A549 treated with CpdA at 1 μM for 4 hours (cell line): ENCODE data around the gene C1orf232. TPM values are rescaled to one million over a fixed set of nuclear protein-coding genes. Genes with fewer than 3 reads are reported as not detected.

Source experiments
- total RNA-seq: library from RNA; stranded (reverse); fragments of 200-300 nt; extraction: Qiagen RNA extraction; gene quantifications from 5 replicates; pipeline ENCODE4 v1.2.3, GENCODE V29; 2022; ENCODE audit warnings: low read depth

Gene C1orf232
- total RNA-seq, result not detected in 5 replicates

GRCh38 chr1:26168410-26169197 is at the start of gene C1orf232:
Gene C1orf232 (minus strand): TSS chr1:26168963. CDS start chr1:26168499, 464 bp downstream.

GRCh38 chr1:26190373-26190987 is 21.7 kb upstream of the C1orf232 start, which contains the start of gene CATSPER4:
Gene CATSPER4 (plus strand): TSS chr1:26190602. CDS start chr1:26190628, 26 bp downstream.

GRCh38 chr1:26177182-26177684 is 8.5 kb upstream of the C1orf232 start, which contains the start of gene CNKSR1:
Gene CNKSR1 (plus strand): TSS chr1:26177491. CDS start chr1:26177548, 57 bp downstream.

GRCh38 chr1:26171084-26172072 is 2.6 kb upstream of the C1orf232 start, which contains the start of gene ZNF593OS:
Gene ZNF593OS (minus strand): TSS chr1:26171832. CDS start chr1:26171661, 171 bp downstream.

GRCh38 chr1:26169669-26170471 is 1.1 kb upstream of the C1orf232 start, which contains the start of gene ZNF593:
Gene ZNF593 (plus strand): TSS chr1:26169908. CDS start chr1:26169984, 76 bp downstream.

GRCh38 chr1:26158908-26159742 is 9.6 kb downstream of the C1orf232 start, which contains the start of gene FAM110D:
Gene FAM110D (plus strand): TSS chr1:26159079. CDS start chr1:26161292, 2,213 bp downstream.

Other genes starting within 250 kb of the C1orf232 start
- gene PAFAH2, start 170.9 kb downstream of the C1orf232 start, total RNA-seq, result 6.9 to 9.1 TPM (median 7.8 TPM) in 5 replicates
- gene EXTL1, start 147.2 kb downstream of the C1orf232 start, total RNA-seq, result not detected in 5 replicates
- 0.03 to 0.17 TPM (median 0.04 TPM) in 4 of 5 replicates, not detected in the other for gene SLC30A2, start 122.8 kb downstream of the C1orf232 start, total RNA-seq
- 0.03 TPM in 1 of 5 replicates, not detected in the others for gene TRIM63, start 101.3 kb downstream of the C1orf232 start, total RNA-seq
- gene PDIK1L, start 57.1 kb downstream of the C1orf232 start, total RNA-seq, result 1.7 to 2.6 TPM (median 1.7 TPM) in 5 replicates
- gene FAM110D, start 9.9 kb downstream of the C1orf232 start, total RNA-seq, result 0.01 to 0.06 TPM in 2 of 5 replicates, not detected in the others
- 48.2 to 75.7 TPM (median 67.5 TPM) in 5 replicates for gene ZNF593, start 945 bp upstream of the C1orf232 start, total RNA-seq
- gene ZNF593OS, start 2.9 kb upstream of the C1orf232 start, total RNA-seq, result 0.22 to 0.34 TPM (median 0.27 TPM) in 4 of 5 replicates, not detected in the other
- gene CNKSR1, start 8.5 kb upstream of the C1orf232 start, total RNA-seq, result 0.21 to 0.45 TPM (median 0.35 TPM) in 4 of 5 replicates, not detected in the other
- gene CATSPER4, start 21.6 kb upstream of the C1orf232 start, total RNA-seq, result not detected in 5 replicates
- 12.4 to 14.7 TPM (median 13.9 TPM) in 5 replicates for gene CEP85, start 65.2 kb upstream of the C1orf232 start, total RNA-seq
- 115 to 171 TPM (median 156 TPM) in 5 replicates for gene SH3BGRL3, start 111.1 kb upstream of the C1orf232 start, total RNA-seq
- 13.0 to 16.9 TPM (median 16.7 TPM) in 5 replicates for gene UBXN11, start 137.7 kb upstream of the C1orf232 start, total RNA-seq
- not detected in 5 replicates for gene CD52, start 149.0 kb upstream of the C1orf232 start, total RNA-seq
- gene CRYBG2, start 185.2 kb upstream of the C1orf232 start, total RNA-seq, result 1.6 to 2.3 TPM (median 1.7 TPM) in 5 replicates
- gene ZNF683, start 203.8 kb upstream of the C1orf232 start, total RNA-seq, result not detected in 5 replicates
- not detected in 5 replicates for gene LIN28A, start 241.9 kb upstream of the C1orf232 start, total RNA-seq